Heart left ventricle (tissue), 16 donors: ENCODE data around the gene MYO15B. TPM values are rescaled to one million over a fixed set of nuclear protein-coding genes. Genes with fewer than 3 reads are reported as not detected.

Experiments
- ATAC-seq, 4 donors: fragments of 200-7000 bp; cut with Tn5 transposase; one replicate each; pipeline ENCODE4 v1.9.1; 2020 to 2022; ENCODE audit warnings: moderate library complexity in 4 of 4, mild to moderate bottlenecking in 3 of 4, moderate number of reproducible peaks in 1 of 4
- DNase-seq, 5 donors: peaks; one replicate each; pipeline ENCODE4 v3.0.0-alpha.2; 2020
- H3K27ac ChIP-seq, 12 donors: fragments of 200-600 bp; sonication (generic) in 4 of 12; one replicate each; pipeline versions ENCODE4 v1.5.0 to v1.8.0; 2016 to 2022; ENCODE audit warnings: mild to moderate bottlenecking in 2 of 12
- H3K27me3 ChIP-seq, 9 donors: fragments of 200-600 bp; sonication (generic) in 2 of 9; one replicate each; pipeline versions ENCODE4 v1.5.1 to v1.8.0; 2016 to 2022; ENCODE audit warnings: mild to moderate bottlenecking in 3 of 9
- H3K36me3 ChIP-seq, 9 donors: fragments of 200-600 bp; sonication (generic) in 2 of 9; one replicate each; pipeline versions ENCODE4 v1.5.0 to v1.8.0; 2018 to 2022; ENCODE audit warnings: mild to moderate bottlenecking in 2 of 9
- H3K4me1 ChIP-seq, 12 donors: fragments of 200-600 bp; sonication (generic) in 4 of 12; one replicate each; pipeline versions ENCODE4 v1.5.0 to v1.8.0; 2016 to 2022; ENCODE audit warnings: mild to moderate bottlenecking in 3 of 12
- H3K4me3 ChIP-seq, 12 donors: fragments of 200-600 bp; sonication (generic) in 4 of 12; one replicate each; pipeline versions ENCODE4 v1.5.0 to v1.8.0; 2017 to 2022; ENCODE audit warnings: mild to moderate bottlenecking in 9 of 12, moderate library complexity in 4 of 12
- H3K9me3 ChIP-seq, 12 donors: fragments of 200-600 bp; sonication (generic) in 4 of 12; one replicate each; pipeline versions ENCODE4 v1.5.0 to v1.8.0; 2016 to 2022; ENCODE audit warnings: mild to moderate bottlenecking in 1 of 12
- POLR2A ChIP-seq, 2 donors: fragments of 450-650 bp; IDR thresholded peaks; one replicate each; pipeline ENCODE4 v1.6.1; 2017; ENCODE audit warnings: antibody characterized with exemption in 2 of 2, mild to moderate bottlenecking in 2 of 2, moderate library complexity in 2 of 2
- WGBS, 4 donors: extraction: QIAGEN DNeasy Blood & Tissue Kit in 2 of 4; methylation state at CpG; one replicate each; pipeline versions ENCODE4 v1.1.5 to v1.1.7; 2013 to 2018; 5-methylcytosine and 5-hydroxymethylcytosine counted together
- intact Hi-C, 10 donors: fragments of 100-400 bp; cut with DNase I; formaldehyde crosslinking; loops; one replicate each; pipeline versions ENCODE4 v1.11.1 to v1.14.2; 2022
- polyA plus RNA-seq, 2 donors: library from polyadenylated mRNA; stranded (reverse); fragments of 200-250 nt; gene quantifications; one replicate each; pipeline ENCODE4 v1.2.3, GENCODE V29; 2013
- total RNA-seq, 9 donors: library from RNA; depleted of rRNA in 2 of 9; stranded (reverse); fragments of >200 nt in 2 of 9; fragmentation: NEBNext Ultra II Directional in 3 of 9; extraction: Animal tissue kit (Norgen Biotek cat#: 25700) in 3 of 9; gene quantifications; one replicate each; pipeline versions ENCODE4 v1.1.0 to v1.2.4, GENCODE V29; 2016 to 2023
- TF ChIP-seq, protein P1 (sequence below), 12 donors: fragments of 200-600 bp; sonication (generic) in 4 of 12; IDR thresholded peaks; one replicate each; pipeline versions ENCODE4 v1.5.0 to v1.8.0; 2018 to 2022; ENCODE audit warnings: antibody characterized with exemption in 12 of 12, mild to moderate bottlenecking in 5 of 12
- donor health status: ischemic (EF 13 %, LVEDD 7.1; RV severe dilation, severe dysfunction).
- donor health status: healthy with polysubstance abuse.
- donor health status: DM: no; HTN: yes; CAD: no.
- donor health status: DM: no; HTN: no; CAD: no.
- donor health status: ischemic (EF 25% LVEDD 6.9; RV normal size, moderate dysfunction).
- donor health status: ischemic (EF 25% LVEDD 5.7; RV mildly dilated, moderate dysfunction).
- donor health status: healthy.
- donor health status: DM: yes; HTN: yes; CAD: no.
- donor health status: ischemic (EF 35%, LVEDD 5.7; RV mildly dilated, moderate dysfunction).
- donor health status: nonischemic (EF 11% LVEDD 7.7; RV severe dilation, severe dysfunction).
- donor health status: DM: yes; HTN: yes; CAD: no.
- donor health status: PGD.
- donor health status: ischemic (EF 29% LVEDD 5.4; RV normal size, mild dysfunction).
- donor health status: nonischemic (EF 23%, LVEDD 6.1; RV moderate dilation, normal function).

Gene MYO15B
- total and polyA plus RNA-seq, 11 donors = 14.0 to 76.4 (median 42.9) TPM

DNA sequence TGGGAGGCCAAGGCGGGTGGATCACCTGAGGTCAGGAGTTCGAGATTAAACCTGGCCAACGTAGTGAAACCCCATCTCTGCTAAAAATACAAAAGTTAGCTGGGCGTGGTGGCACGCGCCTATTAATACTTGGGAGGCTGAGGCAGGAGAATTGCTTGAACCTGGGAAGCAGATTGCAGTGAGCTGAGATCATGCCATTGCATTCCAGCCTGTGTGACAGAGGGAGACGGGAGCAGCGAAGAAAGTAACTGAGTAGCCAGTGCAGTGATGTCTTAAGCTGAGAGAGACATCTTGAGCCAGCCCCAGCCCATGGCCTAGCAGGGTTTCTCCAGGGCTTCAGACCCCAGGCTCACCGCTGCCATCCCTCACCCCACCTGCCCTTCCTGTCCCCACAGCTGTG, 35.8 kb downstream of the MYO15B start:
- ATAC-seq = no peak
- intact Hi-C loops = no loop called here

DNA sequence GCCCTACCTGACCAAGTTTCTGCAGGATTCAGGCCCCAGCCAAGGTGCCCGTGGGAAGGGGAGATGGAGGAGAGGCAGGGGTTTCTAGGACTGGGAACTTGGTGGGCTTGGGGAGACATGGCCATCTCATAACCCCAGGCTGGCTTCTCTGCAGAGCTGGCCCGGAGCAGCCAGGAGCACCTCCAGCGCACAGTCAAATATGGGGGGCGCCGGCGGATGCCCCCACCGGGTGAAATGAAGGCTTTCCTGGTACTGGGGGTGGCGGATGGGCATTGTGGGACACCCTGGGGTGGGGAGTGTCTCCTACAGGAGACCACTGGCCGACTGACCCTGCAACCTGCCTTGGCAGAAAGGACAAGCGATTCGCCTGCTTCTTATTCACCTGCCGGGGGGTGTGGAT, 36.4 kb downstream of the MYO15B start:
- WGBS, 4 donors = 88 to 94% (median 93%) methylated on average over 12 of the region's 12 CpGs
- Histone ChIP-seq H3K4me1 (peaks cover 0 to 4% (median 0%) of the 10 kb centered on the region in 12 donors), H3K27me3 (no peaks in the 10 kb centered on the region), H3K4me3 (no peak overlapping the region), H3K36me3 (peaks cover 0 to 90% (median 54%) of the 10 kb centered on the region in 9 donors), H3K27ac (no peak overlapping the region), H3K9me3 (no peaks in the 10 kb centered on the region)
- ATAC-seq = no peak
- no peak for DNase-seq
- intact Hi-C loops = no loop called here
- TF ChIP-seq, protein P1, sequence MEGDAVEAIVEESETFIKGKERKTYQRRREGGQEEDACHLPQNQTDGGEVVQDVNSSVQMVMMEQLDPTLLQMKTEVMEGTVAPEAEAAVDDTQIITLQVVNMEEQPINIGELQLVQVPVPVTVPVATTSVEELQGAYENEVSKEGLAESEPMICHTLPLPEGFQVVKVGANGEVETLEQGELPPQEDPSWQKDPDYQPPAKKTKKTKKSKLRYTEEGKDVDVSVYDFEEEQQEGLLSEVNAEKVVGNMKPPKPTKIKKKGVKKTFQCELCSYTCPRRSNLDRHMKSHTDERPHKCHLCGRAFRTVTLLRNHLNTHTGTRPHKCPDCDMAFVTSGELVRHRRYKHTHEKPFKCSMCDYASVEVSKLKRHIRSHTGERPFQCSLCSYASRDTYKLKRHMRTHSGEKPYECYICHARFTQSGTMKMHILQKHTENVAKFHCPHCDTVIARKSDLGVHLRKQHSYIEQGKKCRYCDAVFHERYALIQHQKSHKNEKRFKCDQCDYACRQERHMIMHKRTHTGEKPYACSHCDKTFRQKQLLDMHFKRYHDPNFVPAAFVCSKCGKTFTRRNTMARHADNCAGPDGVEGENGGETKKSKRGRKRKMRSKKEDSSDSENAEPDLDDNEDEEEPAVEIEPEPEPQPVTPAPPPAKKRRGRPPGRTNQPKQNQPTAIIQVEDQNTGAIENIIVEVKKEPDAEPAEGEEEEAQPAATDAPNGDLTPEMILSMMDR (IDR thresholded peaks at IDR 0.05) = no peak
- no peak for TF ChIP-seq POLR2A (IDR thresholded peaks at IDR 0.05)

More for the DNA sequence above, 35.8 kb downstream of the MYO15B start:
- DNase-seq = no peak
- Histone ChIP-seq H3K4me3 (no peak overlapping the region), H3K4me1 (peaks cover 0 to 4% (median 0%) of the 10 kb centered on the region in 12 donors), H3K36me3 (peaks cover 0 to 90% (median 59%) of the 10 kb centered on the region in 9 donors), H3K27me3 (no peaks in the 10 kb centered on the region), H3K9me3 (no peaks in the 10 kb centered on the region), H3K27ac (no peak overlapping the region)
- TF ChIP-seq POLR2A (IDR thresholded peaks at IDR 0.05) = no peak
- TF ChIP-seq, protein P1 (IDR thresholded peaks at IDR 0.05) = no peak
- 78 to 86% (median 85%) methylated on average over 9 of the region's 9 CpGs for WGBS, 4 donors

DNA sequence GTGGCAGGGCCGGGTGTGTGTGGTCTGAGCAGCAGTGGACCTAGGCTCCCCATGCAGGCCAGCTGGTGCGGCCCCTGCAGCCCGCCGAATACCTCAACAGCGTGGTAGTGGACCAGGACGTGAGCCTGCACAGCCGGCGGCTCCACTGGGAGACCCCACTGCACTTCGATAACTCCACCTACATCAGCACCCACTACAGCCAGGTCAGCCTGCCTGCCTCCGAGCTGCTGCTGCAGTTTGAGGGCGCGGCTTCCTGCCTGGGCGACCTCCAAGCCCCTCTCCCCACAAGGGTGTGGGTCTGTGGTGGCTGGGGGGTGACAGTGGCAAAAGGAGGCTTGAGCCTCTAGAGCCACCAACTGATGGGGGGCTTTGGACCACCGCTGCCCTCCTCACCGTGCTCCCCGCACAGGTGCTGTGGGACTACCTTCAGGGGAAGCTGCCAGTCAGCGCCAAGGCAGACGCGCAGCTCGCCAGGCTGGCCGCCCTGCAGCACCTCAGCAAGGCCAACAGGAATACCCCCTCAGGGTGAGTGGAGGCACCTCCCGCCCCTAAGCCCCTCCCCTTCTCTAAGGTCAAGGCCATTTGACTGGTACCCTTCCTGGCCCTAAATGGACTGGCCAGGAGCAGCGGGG, 37.2 kb downstream of the MYO15B start:
- intact Hi-C loops = no loop called here
- Histone ChIP-seq H3K27me3 (no peaks in the 10 kb centered on the region), H3K27ac (no peak overlapping the region), H3K9me3 (no peaks in the 10 kb centered on the region), H3K36me3 (peaks cover 0 to 82% (median 46%) of the 10 kb centered on the region in 9 donors), H3K4me3 (no peak overlapping the region), H3K4me1 (peaks cover 0 to 4% (median 0%) of the 10 kb centered on the region in 12 donors)
- WGBS, 4 donors = 86 to 91% (median 87%) methylated on average over 4 to 23 of the region's 23 CpGs
- peak in 1 of 5 donors; percentile 55 for DNase-seq
- TF ChIP-seq, protein P1 (IDR thresholded peaks at IDR 0.05) = no peak
- no peak for TF ChIP-seq POLR2A (IDR thresholded peaks at IDR 0.05)
- no peak for ATAC-seq

DNA sequence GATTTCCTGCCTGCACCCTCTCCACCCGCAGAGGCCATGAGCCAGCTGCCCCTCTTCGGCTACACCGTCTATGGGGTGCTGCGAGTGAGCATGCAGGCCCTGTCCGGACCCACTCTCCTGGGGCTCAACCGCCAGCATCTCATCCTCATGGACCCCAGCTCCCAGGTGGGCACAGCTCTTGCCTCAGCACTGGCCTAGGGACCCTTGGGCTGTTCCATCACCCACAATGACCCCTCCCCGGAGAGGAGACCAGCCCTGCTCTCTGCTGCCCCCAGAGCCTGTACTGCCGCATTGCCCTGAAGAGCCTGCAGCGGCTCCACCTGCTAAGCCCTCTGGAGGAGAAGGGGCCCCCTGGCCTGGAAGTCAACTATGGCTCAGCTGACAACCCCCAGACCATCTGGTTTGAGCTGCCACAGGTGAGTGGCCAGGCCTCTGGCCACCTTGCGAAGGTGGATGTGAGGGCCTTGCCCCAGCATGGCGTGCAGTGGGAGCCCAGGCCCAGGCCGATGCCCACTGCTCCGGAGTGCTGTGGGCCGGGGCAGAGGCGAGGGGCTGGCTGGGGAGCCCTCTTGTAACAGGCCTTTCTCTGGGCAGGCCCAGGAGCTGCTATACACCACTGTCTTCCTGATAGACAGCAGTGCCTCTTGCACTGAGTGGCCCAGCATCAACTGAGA, 38.4 kb downstream of the MYO15B start:
- peak in 1 of 5 donors; percentile 58 for DNase-seq
- no peak overlapping the region for H3K4me3 ChIP-seq
- intact Hi-C loops = no loop called here
- peaks cover 0 to 4% (median 0%) of the 10 kb centered on the region in 12 donors for H3K4me1 ChIP-seq
- ATAC-seq = peak in 3 of 4 donors; percentile 22 to 56 (median 47)
- H3K9me3 ChIP-seq = no peaks in the 10 kb centered on the region
- H3K27me3 ChIP-seq = no peaks in the 10 kb centered on the region
- no peak overlapping the region for H3K27ac ChIP-seq
- peaks cover 0 to 80% (median 35%) of the 10 kb centered on the region in 9 donors for H3K36me3 ChIP-seq
- no peak for TF ChIP-seq POLR2A (IDR thresholded peaks at IDR 0.05)
- TF ChIP-seq, protein P1 (IDR thresholded peaks at IDR 0.05) = peak in 11 of 12 donors; percentile 28 to 71 (median 53)
- 85 to 88% (median 87%) methylated on average over 14 to 15 of the region's 15 CpGs for WGBS, 4 donors
